Measurements from ENCODE around the gene MBNL1.

MBNL1 gene

DNA sequence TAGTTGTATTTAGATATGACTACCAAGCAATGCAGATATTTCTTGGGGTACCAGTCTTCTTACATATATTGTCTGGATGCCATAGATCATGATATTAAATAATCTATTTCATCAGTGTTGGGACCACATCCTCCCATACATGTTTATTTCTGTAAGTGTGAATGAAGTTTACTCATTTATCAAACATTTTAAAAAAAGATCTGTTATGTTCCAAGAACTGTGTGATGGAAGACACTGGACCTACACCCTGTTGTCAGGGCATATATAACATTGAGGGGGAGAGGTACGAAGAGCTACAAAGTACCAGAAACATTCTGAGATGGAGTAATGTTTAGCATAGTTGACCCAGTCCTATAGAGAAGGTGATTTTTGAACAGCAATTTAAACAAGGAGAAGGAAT is 26.6 kb downstream of the MBNL1 start:
- in situ Hi-C loops (cut with HindIII; ENCODE audit: low sequenced_read_pairs) = no loop called here

- in situ Hi-C loops (cut with HindIII; ENCODE audit: low sequenced_read_pairs) = no loop called here
Observed at GRCh38 chr3:152295806-152296205, 27.1 kb downstream of the MBNL1 start.

DNA sequence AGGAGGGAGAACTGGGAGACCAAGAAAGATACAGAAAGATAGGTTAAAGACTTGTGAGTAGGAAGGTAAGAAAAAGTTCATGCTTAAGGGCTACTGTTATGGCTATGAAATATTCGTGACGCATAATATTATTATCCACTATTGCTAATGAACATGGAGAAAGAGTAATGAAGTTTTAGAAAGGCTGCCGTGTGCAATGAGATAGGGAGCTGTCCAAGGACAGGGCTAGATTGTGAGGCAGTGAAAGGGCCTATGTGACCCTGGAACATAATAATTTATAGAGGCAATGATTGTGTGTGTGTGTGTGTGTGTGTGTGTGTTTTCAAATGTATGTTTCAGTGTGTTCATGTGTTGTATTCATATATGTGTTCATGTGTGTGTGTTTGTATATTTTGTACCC is 27.7 kb downstream of the MBNL1 start:
- in situ Hi-C loops (cut with HindIII; ENCODE audit: low sequenced_read_pairs) = no loop called here

GRCh38 chr3:152296971-152297370 is 28.2 kb downstream of the MBNL1 start:
- in situ Hi-C loops (cut with HindIII; ENCODE audit: low sequenced_read_pairs) = no loop called here

GRCh38 chr3:152298393-152299248 is 29.9 kb downstream of the MBNL1 start:
- in situ Hi-C loops (cut with HindIII; ENCODE audit: low sequenced_read_pairs) = no loop called here

- in situ Hi-C loops (cut with HindIII; ENCODE audit: low sequenced_read_pairs) = no loop called here
Observed at GRCh38 chr3:152299249-152299976, 30.7 kb downstream of the MBNL1 start.

DNA sequence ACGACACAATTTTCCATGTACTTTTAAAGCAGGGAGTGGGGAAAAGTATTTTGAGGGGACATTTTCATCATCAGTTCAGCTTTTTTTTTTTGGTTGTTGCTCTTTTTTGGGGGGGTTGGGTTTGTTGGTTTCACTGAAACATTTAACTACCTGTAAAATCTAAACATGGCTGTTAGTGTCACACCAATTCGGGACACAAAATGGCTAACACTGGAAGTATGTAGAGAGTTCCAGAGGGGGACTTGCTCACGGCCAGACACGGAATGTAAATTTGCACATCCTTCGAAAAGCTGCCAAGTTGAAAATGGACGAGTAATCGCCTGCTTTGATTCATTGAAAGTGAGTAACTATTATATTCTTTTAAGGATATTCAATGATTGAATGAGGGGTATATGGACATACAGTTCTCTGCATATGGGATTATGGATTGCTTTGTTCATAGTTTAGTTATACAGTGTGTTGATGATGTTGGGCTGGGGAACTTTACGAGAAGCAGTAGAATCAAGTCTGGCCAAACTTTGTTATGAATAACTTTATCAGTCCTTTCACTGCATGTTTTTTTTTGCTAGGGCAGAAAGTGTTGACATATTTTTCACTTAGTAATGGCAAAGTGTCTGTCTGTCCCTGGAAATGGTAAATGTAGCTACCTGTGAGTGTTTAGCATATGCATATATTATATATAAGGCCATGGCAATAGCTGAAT is 31.5 kb downstream of the MBNL1 start:
- in situ Hi-C loops (cut with HindIII; ENCODE audit: low sequenced_read_pairs) = no loop called here

DNA sequence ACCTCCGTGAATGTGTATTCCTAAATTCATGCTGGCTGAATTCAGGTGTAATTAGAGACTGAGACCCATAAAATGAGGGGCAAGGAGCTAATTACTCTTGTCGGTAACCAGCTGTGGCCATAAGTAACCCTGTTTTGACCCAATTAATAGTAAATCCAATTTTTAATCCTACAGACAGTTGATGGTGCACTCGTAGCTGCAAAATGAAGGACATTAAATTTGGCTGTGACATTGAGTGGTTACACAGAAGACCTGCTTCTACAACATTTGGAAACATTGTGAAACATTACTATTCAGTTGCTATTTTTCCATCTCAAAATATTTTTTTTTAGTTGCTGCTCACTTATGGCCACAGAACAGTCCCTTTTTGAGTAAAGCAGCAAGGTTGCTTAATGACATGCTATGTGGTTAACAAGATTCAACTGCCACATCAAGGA is 33.0 kb downstream of the MBNL1 start:
- in situ Hi-C loops (cut with HindIII; ENCODE audit: low sequenced_read_pairs) = no loop called here

DNA sequence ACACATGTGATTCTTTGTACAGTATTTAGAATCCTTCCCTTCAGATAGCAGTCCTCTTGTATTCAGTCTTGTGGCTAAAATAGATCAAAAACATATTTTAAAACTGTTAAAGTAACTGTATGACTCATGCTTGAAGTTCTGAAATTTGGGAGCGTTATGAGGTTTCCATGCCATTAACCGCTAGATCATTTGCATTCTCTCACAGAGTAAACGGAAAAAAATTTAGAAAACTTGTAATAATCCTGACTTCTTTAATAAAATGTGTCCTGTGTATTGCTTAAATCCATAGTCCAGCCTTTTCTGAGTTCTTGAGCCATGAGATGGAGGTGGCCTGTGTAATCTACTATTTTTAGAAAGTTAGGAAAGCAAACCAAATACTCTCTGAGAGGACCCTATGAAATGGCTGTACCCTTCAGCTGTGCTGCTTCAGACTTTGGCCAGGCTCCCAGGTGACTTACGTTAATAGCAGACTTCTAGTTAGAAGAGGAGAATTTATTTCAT is 33.8 kb downstream of the MBNL1 start:
- in situ Hi-C loops (cut with HindIII; ENCODE audit: low sequenced_read_pairs) = no loop called here

DNA sequence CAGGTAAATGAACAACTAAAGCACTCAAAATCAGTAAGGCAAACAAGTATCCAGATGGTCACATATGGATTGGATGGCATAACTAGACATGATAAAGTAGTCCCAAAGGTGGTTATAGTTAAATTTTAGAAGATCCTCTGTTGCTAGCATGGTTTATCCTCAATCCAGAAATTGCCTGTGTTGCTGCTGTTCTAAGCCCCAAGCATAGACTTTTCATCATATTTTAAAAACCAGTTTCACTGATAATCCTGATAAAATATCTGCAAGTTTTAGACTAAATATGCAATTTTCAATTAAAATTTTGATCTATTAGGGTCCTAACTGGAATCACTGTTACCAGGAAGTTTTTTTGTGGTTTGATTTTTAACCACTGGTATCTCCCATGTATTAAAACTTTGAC is 35.4 kb downstream of the MBNL1 start:
- in situ Hi-C loops (cut with HindIII; ENCODE audit: low sequenced_read_pairs) = no loop called here

GRCh38 chr3:152305075-152305474 is 36.3 kb downstream of the MBNL1 start:
- in situ Hi-C loops (cut with HindIII; ENCODE audit: low sequenced_read_pairs) = no loop called here

- in situ Hi-C loops (cut with HindIII; ENCODE audit: low sequenced_read_pairs) = no loop called here
Observed at GRCh38 chr3:152307829-152308474, 39.2 kb downstream of the MBNL1 start.

- in situ Hi-C loops (cut with HindIII; ENCODE audit: low sequenced_read_pairs) = no loop called here
Observed at GRCh38 chr3:152308475-152308844, 39.7 kb downstream of the MBNL1 start.

GRCh38 chr3:152309031-152309430 is 40.3 kb downstream of the MBNL1 start:
- in situ Hi-C loops (cut with HindIII; ENCODE audit: low sequenced_read_pairs) = no loop called here

DNA sequence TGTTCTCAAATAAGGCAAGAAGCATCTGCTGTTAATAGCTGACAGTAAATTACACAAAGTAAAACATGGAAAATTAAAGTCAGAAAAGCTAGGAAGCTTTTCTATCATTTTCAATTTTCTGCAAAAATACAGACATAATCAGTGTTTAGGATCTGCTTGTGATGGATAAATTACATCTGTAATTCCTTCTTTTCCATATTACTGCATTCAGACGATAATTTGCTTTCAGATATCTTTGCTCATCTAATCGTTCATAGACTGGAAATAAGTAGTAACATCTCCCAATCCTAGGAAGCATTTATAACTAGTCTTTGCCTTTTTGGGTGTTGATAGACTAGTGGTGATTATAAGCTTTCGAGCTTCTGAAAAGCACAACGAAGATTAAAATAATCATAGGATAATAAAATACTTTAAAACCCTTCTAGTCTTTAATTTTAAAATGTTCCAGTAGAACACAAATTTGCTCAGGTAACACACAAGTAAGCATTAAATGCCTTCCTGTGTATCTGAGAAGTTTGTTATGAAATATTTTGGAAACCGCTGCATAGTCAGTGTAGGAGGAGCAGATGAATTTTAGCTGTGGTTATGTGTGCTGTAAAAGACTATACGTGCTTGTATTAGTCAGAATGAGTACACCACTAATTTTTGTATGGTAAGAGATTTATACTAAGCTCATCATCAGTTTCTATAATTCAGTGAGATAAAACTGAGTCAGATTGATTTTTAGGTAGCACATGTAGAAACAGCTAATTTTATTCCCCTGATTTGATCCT is 41.0 kb downstream of the MBNL1 start:
- in situ Hi-C loops (cut with HindIII; ENCODE audit: low sequenced_read_pairs) = no loop called here

DNA sequence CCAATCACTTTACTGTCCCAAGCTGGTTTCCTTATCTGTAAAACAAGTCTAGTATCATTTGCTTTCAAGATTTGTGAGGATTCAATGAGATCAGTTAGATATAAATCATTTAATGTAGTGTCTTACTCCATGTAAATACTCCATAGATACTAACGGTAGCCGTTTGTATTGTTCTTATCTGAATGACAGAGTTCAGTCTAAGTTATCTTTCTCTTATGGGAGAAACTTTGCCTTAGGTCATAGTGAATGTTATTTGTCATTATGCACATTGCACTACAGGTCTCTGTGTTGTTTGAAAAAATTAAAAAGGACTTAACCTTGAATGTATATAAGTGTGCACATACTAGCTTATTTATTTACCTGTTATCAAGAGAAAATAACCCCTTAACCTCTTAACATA is 44.7 kb downstream of the MBNL1 start:
- in situ Hi-C loops (cut with HindIII; ENCODE audit: low sequenced_read_pairs) = no loop called here

GRCh38 chr3:152313914-152314313 is 45.2 kb downstream of the MBNL1 start:
- in situ Hi-C loops (cut with HindIII; ENCODE audit: low sequenced_read_pairs) = no loop called here

GRCh38 chr3:152314677-152315353 is 46.1 kb downstream of the MBNL1 start:
- in situ Hi-C loops (cut with HindIII; ENCODE audit: low sequenced_read_pairs) = no loop called here

DNA sequence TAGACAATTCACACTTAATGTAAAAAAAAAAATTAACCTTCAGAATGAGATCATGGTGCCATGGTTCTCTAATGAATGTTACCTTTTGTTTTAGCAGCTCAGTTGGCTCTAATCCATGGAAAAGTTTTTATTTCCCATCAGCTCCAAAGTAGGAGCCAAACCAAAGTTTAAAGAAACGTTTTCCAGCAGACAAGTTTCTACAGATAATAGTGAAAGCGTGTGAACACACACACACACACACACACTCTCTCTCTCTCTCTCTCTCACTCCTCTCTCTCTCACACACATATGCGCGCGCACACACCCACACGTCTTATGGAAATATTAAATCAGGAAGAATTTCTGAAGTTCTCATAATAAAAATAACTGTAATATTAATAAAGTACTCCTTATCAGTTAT is 46.9 kb downstream of the MBNL1 start:
- in situ Hi-C loops (cut with HindIII; ENCODE audit: low sequenced_read_pairs) = no loop called here

GRCh38 chr3:152316318-152316717 is 47.6 kb downstream of the MBNL1 start:
- in situ Hi-C loops (cut with HindIII; ENCODE audit: low sequenced_read_pairs) = no loop called here
